Mucosa of stomach (tissue), 1 donor: ENCODE results near the gene KIF27.
"Not testable (repeated sequence)": the region's sequence is repeated elsewhere in the genome, so short reads cannot be mapped to it uniquely, and the experiment has no call there.

Source experiments
- H3K27me3 ChIP-seq: one replicate; pipeline ENCODE4 v1.7.0; 2013; ENCODE audit warnings: mild to moderate bottlenecking, low read length; ENCODE audit not compliant: control insufficient read depth, insufficient read depth
- H3K36me3 ChIP-seq: one replicate; pipeline ENCODE4 v1.7.0; 2013; ENCODE audit warnings: low read length; ENCODE audit not compliant: control insufficient read depth, insufficient read depth
- H3K4me1 ChIP-seq: one replicate; pipeline ENCODE4 v1.7.0; 2013; ENCODE audit warnings: mild to moderate bottlenecking, low read length; ENCODE audit not compliant: control insufficient read depth, insufficient read depth
- H3K4me3 ChIP-seq: one replicate; pipeline ENCODE4 v1.7.0; 2013; ENCODE audit warnings: low read length
- H3K9ac ChIP-seq: one replicate; pipeline ENCODE4 v1.7.0; 2013; ENCODE audit warnings: mild to moderate bottlenecking, low read length, moderate library complexity
- H3K9me3 ChIP-seq: one replicate; pipeline ENCODE4 v1.7.0; 2013; ENCODE audit warnings: mild to moderate bottlenecking, low read length, moderate library complexity; ENCODE audit not compliant: control insufficient read depth
- donor health status: Pancreatic carcinoma.

Gene KIF27

GRCh38 chr9:83956436-83957247, 35.4 kb upstream of the KIF27 start:
- no peaks in the 10 kb centered on the region for H3K9me3 ChIP-seq
- H3K27me3 ChIP-seq, result no peaks in the 10 kb centered on the region
- H3K4me3 ChIP-seq, result peak overlapping the region; percentile 86
- no peaks in the 10 kb centered on the region for H3K4me1 ChIP-seq
- H3K9ac ChIP-seq, result peak overlapping the region; percentile 85
- no peaks in the 10 kb centered on the region for H3K36me3 ChIP-seq

DNA sequence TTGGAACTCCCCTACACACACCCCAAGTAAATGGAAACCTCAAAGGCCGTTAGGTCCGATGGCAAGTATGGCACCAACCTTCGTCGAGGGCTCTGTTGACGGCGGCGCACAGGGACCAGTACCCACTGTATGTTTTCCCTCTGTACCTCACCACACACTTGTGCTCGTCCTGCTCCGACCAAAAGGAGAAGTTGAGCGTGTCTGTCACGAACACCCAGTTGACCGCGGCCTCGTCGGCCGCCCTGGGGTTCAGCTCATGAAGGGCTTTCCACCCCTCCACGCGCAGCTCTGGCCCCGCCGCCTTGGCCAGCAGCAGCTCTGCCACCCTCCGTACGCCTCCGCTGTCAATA, 34.8 kb upstream of the KIF27 start:
- Histone ChIP-seq H3K4me3 (peak overlapping the region; percentile 86), H3K4me1 (no peaks in the 10 kb centered on the region), H3K9me3 (no peaks in the 10 kb centered on the region), H3K9ac (peak overlapping the region; percentile 85), H3K36me3 (no peaks in the 10 kb centered on the region), H3K27me3 (no peaks in the 10 kb centered on the region)

GRCh38 chr9:83948096-83948495, 26.9 kb upstream of the KIF27 start:
- H3K4me1 ChIP-seq, result not testable (repeated sequence)

GRCh38 chr9:83940590-83941303, 19.5 kb upstream of the KIF27 start:
- no peak overlapping the region for H3K4me3 ChIP-seq
- no peak overlapping the region for H3K9ac ChIP-seq
- no peaks in the 10 kb centered on the region for H3K9me3 ChIP-seq
- no peaks in the 10 kb centered on the region for H3K27me3 ChIP-seq
- H3K4me1 ChIP-seq, result no peaks in the 10 kb centered on the region
- H3K36me3 ChIP-seq, result no peaks in the 10 kb centered on the region

More at GRCh38 chr9:83948096-83948495, 26.9 kb upstream of the KIF27 start:
- not testable (repeated sequence) for H3K9me3 ChIP-seq, H3K9ac ChIP-seq, H3K27me3 ChIP-seq, H3K36me3 ChIP-seq, H3K4me3 ChIP-seq

- no peaks in the 10 kb centered on the region for H3K27me3 ChIP-seq
- no peaks in the 10 kb centered on the region for H3K36me3 ChIP-seq
- no peak overlapping the region for H3K4me3 ChIP-seq
- H3K9me3 ChIP-seq, result no peaks in the 10 kb centered on the region
- no peak overlapping the region for H3K9ac ChIP-seq
- H3K4me1 ChIP-seq, result peaks cover 9% of the 10 kb centered on the region
Observed at GRCh38 chr9:83937861-83938455, 16.7 kb upstream of the KIF27 start.

GRCh38 chr9:83936523-83936922, 15.3 kb upstream of the KIF27 start:
- H3K4me3 ChIP-seq, result no peak overlapping the region
- no peak overlapping the region for H3K9ac ChIP-seq
- H3K27me3 ChIP-seq, result no peaks in the 10 kb centered on the region
- no peaks in the 10 kb centered on the region for H3K36me3 ChIP-seq
- peaks cover 9% of the 10 kb centered on the region for H3K4me1 ChIP-seq
- no peaks in the 10 kb centered on the region for H3K9me3 ChIP-seq

DNA sequence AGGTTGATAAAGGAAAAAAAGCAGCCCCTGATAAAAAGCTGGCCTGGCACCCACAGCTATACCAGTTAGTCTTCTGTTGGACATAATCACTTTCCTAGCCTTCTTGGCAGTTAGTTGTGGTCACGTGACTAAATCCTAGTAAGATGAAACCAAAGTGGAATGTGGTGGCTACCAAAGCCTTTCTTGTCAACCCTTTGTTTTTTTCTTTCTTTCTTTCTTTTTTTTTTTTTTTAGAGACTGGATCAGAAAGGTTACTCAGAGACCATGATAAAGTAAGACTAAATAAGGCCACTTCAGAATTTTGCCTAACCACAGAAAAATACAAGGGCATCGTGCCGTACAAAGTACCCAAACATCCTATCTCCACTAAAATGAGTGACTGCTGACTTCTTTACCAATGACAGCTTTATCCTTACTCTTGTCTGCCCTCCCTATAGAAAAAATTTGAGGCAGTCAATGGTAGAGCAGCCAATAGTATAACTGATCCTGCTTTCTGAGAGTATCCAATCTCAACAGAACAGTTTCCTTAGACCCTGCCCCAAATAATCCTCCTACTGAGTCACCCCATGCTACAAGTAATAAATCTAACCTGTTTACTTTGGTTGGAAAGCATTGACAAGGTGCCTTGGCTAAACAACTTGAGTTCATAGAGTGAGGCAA, 14.2 kb upstream of the KIF27 start:
- no peak overlapping the region for H3K4me3 ChIP-seq
- H3K9me3 ChIP-seq, result no peaks in the 10 kb centered on the region
- peaks cover 9% of the 10 kb centered on the region for H3K4me1 ChIP-seq
- no peaks in the 10 kb centered on the region for H3K27me3 ChIP-seq
- no peak overlapping the region for H3K9ac ChIP-seq
- H3K36me3 ChIP-seq, result no peaks in the 10 kb centered on the region

DNA sequence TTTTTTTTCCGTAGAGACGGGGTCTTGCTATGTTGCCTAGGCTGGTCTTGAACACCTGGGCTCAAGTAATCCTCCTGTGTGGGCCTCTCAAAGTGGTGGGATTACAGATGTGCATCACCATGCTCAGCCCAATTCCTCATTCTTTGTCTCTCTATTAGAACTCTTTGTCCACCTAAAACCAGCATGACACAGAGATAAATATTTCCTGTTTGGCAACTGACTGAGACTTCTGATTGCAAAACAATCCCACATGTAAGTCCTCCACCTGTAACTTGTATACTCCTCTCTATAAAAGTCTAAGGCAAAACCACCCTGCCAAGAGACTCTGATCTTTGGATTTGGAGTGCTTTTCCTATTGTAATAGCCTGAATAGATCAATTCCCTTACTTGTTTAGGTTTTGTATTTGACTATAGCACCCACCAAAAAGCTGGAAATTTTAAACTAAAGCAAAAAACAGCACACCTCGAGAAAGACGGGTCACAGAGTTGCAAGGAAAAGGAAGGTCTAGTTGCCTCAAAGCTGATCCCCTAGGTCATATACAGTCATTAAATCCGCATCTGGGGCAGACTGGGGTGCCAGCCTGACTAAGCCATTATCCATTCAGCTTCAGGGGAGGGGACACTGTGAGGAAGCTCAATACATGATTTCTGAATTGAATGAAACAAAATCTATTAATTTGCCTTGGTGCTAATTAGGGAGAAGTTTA, 13.5 kb upstream of the KIF27 start:
- H3K9ac ChIP-seq, result no peak overlapping the region

GRCh38 chr9:83933790-83934189, 12.6 kb upstream of the KIF27 start:
- H3K9me3 ChIP-seq, result no peaks in the 10 kb centered on the region
- H3K4me1 ChIP-seq, result peaks cover 9% of the 10 kb centered on the region
- H3K36me3 ChIP-seq, result no peaks in the 10 kb centered on the region
- H3K27me3 ChIP-seq, result no peaks in the 10 kb centered on the region
- no peak overlapping the region for H3K9ac ChIP-seq
- H3K4me3 ChIP-seq, result no peak overlapping the region

More for the DNA sequence above, 13.5 kb upstream of the KIF27 start:
- Histone ChIP-seq H3K36me3 (no peaks in the 10 kb centered on the region), H3K9me3 (no peaks in the 10 kb centered on the region), H3K4me1 (peaks cover 9% of the 10 kb centered on the region), H3K27me3 (no peaks in the 10 kb centered on the region), H3K4me3 (no peak overlapping the region)

DNA sequence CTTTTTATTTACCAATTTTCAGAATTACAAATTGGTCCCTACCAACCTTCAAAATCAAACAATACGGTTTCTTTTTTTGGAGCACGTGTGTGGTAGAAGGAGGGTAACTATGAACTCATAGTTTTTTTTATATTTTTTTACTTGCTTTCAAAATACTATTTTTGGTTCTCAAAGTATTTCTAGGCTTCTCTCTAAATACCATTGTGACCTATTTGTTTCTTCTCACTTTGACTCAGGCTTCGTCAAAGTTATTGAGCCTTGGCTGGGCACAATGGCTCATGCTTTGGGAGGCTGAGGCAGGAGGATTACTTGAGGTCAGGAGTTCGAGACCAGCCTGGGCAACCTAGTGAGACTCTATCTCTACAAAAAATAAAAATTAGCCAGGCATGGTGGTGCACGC, 11.6 kb upstream of the KIF27 start:
- no peaks in the 10 kb centered on the region for H3K36me3 ChIP-seq
- peaks cover 9% of the 10 kb centered on the region for H3K4me1 ChIP-seq
- H3K27me3 ChIP-seq, result no peaks in the 10 kb centered on the region
- H3K4me3 ChIP-seq, result no peak overlapping the region
- H3K9ac ChIP-seq, result no peak overlapping the region
- no peaks in the 10 kb centered on the region for H3K9me3 ChIP-seq

DNA sequence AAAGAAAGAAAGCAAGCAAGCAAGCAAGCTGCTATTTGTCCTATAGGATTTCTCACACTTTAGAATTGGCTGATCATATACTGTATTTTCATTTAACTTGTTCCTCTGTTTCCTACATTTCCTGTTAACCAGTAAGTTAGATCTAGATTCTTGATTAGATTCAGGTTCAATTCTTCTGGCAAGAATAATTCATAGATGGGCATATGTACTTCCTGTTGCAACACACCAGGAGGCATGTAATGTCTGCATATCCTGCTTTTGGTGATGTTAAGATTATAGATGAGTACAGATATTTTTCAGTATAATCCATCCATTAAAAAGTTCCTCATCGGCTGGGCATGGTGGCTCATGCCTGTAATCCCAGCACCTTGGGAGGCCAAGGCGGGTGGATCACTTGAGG, 10.8 kb upstream of the KIF27 start:
- H3K27me3 ChIP-seq, result no peaks in the 10 kb centered on the region
- no peaks in the 10 kb centered on the region for H3K9me3 ChIP-seq
- no peak overlapping the region for H3K9ac ChIP-seq
- no peaks in the 10 kb centered on the region for H3K36me3 ChIP-seq
- H3K4me3 ChIP-seq, result no peak overlapping the region
- peaks cover 9% of the 10 kb centered on the region for H3K4me1 ChIP-seq
